HG02610 (cell line): ENCODE data around the gene RAD51C.
"Not testable (repeated sequence)": the region's sequence is repeated elsewhere in the genome, so short reads cannot be mapped to it uniquely, and the experiment has no call there.

ENCODE experiments used
- ATAC-seq: cut with Tn5 transposase; IDR thresholded peaks from one replicate; pipeline ENCODE4 v1.9.1; 2021; ENCODE audit warnings: mild to moderate bottlenecking, moderate library complexity; ENCODE audit not compliant: unreplicated experiment

Gene RAD51C

GRCh38 chr17:58680038-58680369, 12.4 kb upstream of the RAD51C start:
- no peak for ATAC-seq

DNA sequence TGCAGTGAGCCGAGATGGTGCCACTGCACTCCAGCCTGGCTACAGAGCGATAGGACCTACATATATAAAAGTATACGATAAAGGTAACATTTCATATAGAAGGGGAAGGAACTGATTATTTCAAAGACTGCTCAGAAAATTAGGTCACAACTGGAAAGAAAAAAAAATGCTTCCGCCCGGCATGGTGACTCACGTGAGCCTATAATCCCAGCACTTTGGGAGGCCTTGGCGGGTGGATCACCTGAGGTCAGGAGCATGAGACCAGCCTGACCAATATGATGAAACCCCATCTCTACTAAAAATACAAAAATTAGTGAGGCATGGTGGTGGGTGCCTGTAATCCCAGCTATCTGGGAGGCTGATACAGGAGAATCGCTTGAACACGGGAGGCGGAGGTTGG, 8.4 kb upstream of the RAD51C start:
- no peak for ATAC-seq

DNA sequence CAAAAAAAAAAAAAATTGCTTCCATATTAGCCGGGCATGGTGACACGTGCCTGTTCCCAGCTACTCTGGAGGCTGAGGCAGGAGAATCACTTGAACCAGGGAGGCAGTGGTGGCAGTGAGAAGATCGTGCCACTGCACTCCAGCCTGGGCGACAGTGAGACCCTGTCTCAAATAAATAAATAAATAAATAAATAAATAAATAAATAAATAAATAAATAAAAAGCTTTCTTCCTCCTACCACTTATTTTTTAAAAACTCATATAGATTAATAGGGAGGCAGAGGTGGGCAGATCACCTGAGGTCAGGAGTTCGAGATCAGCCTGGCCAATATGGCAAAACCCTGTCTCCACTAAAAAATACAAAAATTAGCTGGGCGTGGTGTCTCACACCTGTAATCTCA, 7.9 kb upstream of the RAD51C start:
- ATAC-seq, result not testable (repeated sequence)

GRCh38 chr17:58686980-58687379, 5.4 kb upstream of the RAD51C start:
- ATAC-seq, result no peak

DNA sequence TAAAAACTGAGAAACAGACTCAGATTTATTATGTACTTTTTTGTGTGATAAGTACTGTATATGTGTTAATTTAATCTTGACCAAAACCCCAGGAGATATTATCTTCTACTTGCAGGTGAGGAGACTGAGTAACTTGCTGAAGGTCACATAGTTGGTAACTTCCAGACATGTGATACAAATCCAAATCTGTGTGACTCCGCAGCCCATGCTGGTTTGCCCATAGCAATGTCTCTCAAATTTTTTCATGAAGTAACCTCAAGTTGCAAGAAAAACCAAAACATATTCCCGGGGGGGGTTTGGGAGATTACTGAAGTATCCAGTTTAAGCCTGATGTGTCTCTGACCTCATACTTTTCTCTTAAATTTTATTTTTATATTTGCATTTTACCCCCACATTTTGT, 3.9 kb upstream of the RAD51C start:
- ATAC-seq, result no peak

GRCh38 chr17:58690033-58690432, 2.4 kb upstream of the RAD51C start:
- not testable (repeated sequence) for ATAC-seq

DNA sequence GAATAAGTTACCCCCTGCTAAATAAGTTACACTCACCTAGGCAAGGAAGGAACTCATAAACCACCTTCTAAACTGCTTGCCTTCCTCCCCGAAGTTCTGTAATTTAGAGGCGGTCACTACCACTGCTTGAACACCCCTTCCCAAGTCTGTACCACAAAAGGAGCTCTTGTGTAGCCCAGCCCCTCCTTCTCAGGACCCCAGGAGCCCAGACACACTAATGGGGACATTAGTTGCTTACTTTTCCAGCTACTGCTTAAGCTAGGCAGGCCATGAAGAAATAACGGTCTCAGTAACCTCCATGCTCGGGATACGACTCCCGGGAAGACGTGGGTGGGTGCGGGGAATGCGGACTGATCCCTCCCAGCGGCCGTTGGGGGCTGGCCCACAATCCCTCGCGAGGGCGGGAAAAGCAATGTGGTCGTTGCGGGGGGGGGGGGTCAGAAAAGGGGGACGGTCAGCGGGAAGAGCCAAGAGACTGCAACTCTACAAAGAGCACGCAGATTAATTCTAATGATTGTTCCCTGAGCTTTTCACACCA, 632 bp upstream of the RAD51C start, which contains the start of gene TEX14:
Gene TEX14 (minus strand): TSS at position 345 of the 538 bp plus-strand sequence. CDS start 40,044 bp downstream, outside the sequence.
- no peak for ATAC-seq

DNA sequence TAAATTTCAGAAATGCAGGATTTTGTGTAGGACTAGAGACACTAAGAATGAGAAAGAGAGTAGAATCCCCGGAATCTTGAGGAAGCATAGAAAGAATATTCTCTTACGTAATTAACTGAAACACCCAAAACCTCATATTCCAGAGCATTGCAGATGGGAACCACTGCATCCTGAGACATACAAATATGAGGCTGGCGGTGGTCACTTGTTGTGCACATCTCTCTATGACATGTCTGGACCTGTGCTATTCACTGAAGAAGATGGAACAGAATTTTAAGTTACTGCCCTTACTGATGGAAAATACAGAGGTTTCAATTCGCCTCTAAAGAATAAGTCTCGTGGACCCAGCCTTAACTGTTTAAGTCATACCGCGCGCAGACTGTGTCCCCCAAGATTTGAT, 806 bp downstream of the RAD51C start:
- no peak for ATAC-seq

DNA sequence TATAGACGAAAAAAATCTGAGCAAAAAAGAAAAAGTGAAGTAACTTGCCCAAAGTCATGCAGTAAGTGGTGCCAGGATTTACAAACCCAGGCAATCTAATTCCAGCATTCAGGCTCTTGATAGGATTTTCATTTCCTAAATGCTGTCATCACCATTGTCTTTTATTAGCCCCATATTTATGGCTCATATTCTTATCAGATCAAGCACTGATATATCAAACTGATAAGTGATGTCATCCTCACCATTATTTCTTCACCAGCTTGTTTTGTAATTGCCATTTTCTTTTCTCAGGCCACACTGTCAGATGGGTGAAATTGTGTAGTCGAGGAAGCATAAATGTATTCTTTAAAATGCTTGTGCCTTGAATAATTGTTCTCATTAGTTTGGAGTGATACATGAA, 1.3 kb downstream of the RAD51C start:
- ATAC-seq, result no peak

DNA sequence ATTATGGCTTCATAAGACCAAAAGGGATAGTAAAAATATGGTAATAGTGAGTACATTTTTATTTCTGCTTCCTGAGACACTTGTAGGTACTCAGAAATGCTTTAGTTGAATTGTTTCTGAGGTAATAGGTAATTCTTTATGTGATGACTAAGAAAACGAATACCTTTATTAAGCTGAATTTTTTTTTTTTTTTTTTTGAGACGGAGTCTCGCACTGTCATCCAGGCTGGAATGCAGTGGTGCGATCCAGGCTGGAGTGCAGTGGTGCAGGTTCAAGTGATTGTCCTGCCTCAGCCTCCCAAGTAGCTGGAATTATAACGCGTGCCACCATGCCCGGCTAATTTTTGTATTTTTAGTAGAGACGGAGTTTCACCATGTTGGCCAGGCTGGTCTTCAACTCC, 1.9 kb downstream of the RAD51C start:
- ATAC-seq, result no peak

DNA sequence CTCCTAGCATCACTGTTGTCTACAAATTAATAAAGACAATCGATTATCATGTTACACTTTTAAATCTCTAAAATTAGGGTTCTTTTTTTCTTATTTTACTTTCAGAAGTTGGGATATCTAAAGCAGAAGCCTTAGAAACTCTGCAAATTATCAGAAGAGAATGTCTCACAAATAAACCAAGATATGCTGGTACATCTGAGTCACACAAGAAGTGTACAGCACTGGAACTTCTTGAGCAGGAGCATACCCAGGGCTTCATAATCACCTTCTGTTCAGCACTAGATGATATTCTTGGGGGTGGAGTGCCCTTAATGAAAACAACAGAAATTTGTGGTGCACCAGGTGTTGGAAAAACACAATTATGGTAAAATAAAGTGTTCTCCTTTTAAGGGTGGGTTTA, 2.4 kb downstream of the RAD51C start:
- no peak for ATAC-seq

DNA sequence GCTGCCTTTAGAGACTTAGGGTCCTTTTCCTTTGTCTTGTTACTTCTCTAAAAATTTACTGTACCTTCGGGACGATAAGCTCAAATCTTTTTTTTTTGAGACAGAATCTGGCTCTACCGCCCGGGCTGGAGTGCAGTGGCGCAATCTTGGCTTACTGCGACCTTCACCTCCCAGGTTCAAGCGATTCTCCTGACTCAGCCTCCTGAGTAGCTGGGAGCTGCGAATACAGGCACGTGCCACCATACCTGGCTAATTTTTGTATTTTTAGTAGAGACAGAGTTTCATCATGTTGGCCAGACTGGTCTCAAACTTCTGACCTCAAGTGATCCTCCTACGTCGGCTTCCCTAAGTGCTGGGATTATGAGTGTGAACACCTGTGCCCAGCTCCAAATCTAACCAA, 7.4 kb downstream of the RAD51C start:
- ATAC-seq, result no peak

DNA sequence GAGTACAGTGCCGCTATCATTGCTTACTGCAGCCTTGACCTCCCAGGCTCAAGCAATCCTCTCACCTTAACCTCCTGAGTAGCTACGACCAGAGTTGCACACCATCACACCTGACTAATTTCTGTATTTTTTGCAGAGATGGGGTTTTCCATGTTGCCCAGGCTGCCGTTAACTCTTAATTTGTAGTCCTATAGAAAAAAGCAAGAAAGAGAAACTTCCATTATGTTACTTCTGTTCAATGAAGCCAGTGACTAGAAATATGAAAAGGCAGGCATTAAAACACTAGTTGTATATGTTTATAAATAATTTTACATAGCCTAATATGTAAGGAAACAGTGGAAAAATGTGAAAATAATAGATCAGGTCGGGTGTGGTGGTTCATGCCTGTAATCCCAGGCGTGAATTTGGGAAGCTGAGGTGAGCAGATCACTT, 9.7 kb downstream of the RAD51C start:
- peak; percentile 63 for ATAC-seq

GRCh38 chr17:58702708-58703107, 10.3 kb downstream of the RAD51C start:
- no peak for ATAC-seq

GRCh38 chr17:58703137-58703915, 10.9 kb downstream of the RAD51C start:
- ATAC-seq, result no peak

GRCh38 chr17:58703916-58704286, 11.5 kb downstream of the RAD51C start:
- ATAC-seq, result no peak

DNA sequence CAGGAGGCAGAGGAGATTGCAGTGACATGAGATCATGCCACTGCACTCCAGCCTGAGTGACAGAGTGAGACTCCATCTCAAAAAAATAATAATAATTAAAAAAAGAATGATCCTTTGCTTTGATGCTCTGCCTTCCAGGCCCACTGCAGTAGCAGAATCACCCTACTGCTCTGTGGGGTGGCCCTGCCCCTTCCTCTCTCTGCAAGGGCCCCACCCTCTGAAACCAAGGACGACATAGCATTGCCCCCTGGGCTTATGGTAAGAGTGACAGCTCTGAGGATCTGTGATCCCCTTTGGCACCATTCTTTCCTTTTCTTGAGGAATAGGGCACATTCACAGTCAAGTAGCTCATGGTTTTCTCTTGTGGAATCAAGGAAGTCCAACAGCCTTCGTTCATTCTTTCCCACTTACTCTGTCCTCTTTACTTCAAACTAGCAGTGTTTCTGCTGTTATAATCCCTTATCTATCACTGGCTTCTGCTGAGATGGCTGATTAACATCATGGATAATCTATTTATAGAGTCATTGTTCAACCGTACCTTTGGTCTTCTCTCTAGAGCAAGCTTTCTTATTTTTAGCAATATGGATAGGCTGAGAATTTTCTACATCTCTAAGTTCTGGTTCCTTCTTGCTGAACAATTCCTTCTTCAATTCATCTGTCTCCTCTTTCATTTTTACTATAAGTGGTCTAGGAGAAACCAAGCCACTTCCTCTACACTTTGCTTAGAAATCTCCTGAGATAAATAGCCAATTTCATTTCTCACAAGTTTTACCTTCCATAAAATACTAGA, 14.1 kb downstream of the RAD51C start:
- peak; percentile 38 for ATAC-seq

GRCh38 chr17:58710948-58711552, 18.6 kb downstream of the RAD51C start:
- no peak for ATAC-seq

DNA sequence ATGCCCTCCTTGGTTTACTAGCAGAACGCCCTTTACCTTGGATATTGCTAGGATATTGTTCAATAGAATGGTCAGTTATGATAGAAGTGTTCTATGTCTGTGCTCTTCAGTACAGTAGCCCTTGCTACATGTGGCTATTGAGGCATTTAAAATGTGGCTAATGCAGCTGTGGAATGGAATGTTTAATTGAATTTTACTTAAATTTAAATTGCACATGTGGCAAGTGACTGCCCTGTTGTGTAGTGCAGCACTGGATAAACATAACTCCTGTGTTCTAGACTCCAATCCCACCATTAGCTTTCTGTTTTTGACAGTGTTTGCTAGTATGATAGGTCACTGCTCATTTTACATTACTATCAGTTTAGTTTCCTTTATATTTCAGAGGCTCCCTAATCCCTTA, 29.9 kb downstream of the RAD51C start:
- ATAC-seq, result no peak

- ATAC-seq, result no peak
Observed at GRCh38 chr17:58722696-58723095, 30.3 kb downstream of the RAD51C start.

DNA sequence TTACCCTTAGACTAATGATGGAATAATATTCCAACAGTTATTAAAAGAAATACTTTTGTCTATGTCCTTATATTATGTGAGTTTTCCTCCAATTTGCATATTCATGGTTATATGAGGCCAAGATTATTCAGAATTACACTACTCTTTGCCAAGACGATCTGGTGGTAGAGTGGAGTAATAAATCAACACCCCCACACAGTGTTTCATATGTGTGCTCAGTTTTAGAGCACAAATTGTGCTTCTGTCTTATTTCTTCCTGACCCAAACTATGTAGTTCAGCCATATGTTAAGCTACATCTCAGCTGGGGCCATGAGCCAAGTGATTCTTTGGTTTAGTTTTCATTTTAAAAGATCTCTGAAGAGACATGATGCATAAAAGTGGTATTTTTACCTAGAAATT, 36.4 kb downstream of the RAD51C start:
- no peak for ATAC-seq

DNA sequence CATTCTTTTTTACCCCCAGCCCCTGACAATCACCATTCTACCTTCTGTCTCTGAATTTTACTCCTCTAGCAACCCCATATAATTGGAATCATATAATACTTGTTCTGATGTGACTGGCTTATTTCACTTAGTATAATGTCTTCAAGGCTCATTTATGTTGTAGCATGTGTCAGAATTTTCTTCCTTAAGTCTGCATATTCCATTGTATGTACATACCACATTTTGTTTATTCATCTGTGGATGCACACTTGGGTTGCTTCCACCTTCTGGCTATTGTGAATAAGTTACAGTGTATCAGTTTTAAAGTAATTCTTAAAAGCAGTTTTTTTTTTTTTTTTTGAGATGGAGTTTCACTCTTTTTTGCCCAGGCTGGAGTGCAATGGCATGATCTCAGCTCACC, 38.5 kb downstream of the RAD51C start:
- ATAC-seq, result no peak
